ENCODE measurements around the gene ITFG1. TPM values are rescaled to one million over a fixed set of nuclear protein-coding genes. Genes with fewer than 3 reads are reported as not detected.
A peak's percentile ranks its signal among the peaks of the same experiment; 100 is the strongest.

ITFG1 gene
- total RNA-seq, 1 donor from 2014 or later, result 66.3 TPM

- Mint-ChIP-seq H3K27me3 (ENCODE audit: unreplicated experiment) (peaks cover 2% of the 10 kb centered on the region), H3K9me3 (ENCODE audit: unreplicated experiment) (no peaks in the 10 kb centered on the region), H3K4me3 (ENCODE audit: unreplicated experiment) (no peak overlapping the region), H3K4me1 (ENCODE audit: unreplicated experiment) (no peaks in the 10 kb centered on the region), H3K27ac (ENCODE audit: unreplicated experiment) (no peak overlapping the region), H3K36me3 (ENCODE audit: low read depth, unreplicated experiment) (peaks cover 19% of the 10 kb centered on the region)
- no peak for DNase-seq (ENCODE audit: low spot score)
- TF ChIP-seq CTCF (IDR thresholded peaks at IDR 0.05; ENCODE audit: unreplicated experiment), result no peak
Observed at GRCh38 chr16:47230296-47230695, 230.6 kb downstream of the ITFG1 start.

DNA sequence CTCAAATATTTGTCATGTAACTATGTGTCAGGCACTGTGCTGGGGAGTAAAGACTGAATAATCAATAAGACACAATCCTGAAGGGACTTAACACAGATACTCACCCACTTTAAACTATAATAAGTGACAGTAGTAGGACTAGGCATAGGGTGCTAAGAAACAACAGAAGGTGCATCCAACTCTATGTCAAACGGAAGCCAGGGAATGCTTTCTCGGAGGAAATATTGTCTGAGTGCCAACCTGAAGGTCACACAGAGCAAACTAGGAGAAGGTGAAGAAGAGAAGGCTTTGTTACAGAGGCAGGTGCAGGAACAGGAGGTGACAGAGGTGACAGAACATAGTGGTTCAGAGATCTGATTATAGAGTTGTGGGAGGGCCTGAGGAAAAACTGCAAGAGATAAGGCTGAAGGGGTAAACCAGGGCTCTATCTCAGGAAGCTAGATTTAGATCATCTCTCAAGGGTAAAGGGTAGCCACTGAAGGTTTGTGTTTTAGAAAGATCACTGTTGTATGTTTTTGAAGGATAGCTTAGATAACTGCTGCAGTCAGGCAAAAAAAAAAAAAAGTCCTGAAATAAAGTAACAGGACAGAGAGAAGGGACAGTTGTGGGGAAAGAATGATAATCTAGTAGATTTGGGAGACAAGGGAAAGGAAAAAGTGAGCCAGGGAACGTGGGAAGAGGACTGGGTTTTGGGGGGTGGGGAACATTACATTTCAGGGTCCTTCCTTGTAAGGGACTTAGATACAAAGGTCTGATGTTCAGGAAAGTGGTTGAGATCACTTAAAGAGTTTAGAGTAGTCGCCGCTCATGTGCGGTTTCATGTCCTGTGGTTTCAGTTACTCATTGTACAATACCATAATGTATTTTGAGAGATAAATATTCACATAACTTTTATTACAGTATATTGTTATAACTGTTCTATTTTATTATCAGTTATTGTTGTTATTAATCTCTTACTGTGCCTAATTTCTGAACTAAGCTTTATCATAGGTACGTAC lies 231.5 kb downstream of the ITFG1 start:
- Mint-ChIP-seq H3K27ac (ENCODE audit: unreplicated experiment) (peak overlapping the region; percentile 25), H3K27me3 (ENCODE audit: unreplicated experiment) (peaks cover 2% of the 10 kb centered on the region), H3K9me3 (ENCODE audit: unreplicated experiment) (no peaks in the 10 kb centered on the region), H3K4me1 (ENCODE audit: unreplicated experiment) (no peaks in the 10 kb centered on the region), H3K36me3 (ENCODE audit: low read depth, unreplicated experiment) (peaks cover 17% of the 10 kb centered on the region), H3K4me3 (ENCODE audit: unreplicated experiment) (no peak overlapping the region)
- DNase-seq (ENCODE audit: low spot score), result no peak
- TF ChIP-seq CTCF (IDR thresholded peaks at IDR 0.05; ENCODE audit: unreplicated experiment), result no peak

DNA sequence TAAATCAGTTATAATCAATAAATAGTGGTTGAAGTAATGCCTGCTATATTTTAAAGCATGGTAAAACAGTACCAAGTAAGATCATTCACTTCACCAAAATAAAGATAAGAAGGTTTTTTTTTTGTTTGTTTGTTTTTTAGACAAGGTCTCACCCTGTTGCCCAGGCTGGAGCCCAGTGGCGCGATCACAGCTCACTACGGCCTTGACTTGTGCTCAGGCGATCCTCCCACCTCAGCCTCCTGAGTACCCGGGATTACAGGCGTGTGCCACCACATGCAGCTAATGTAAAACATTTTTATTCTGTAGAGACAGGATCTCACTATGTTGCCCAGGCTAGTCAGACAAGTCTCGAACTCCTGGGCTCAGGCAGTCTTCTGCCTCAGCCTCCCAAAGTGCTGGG lies 232.6 kb downstream of the ITFG1 start:
- H3K27ac Mint-ChIP-seq (ENCODE audit: unreplicated experiment), result no peak overlapping the region
- TF ChIP-seq CTCF (IDR thresholded peaks at IDR 0.05; ENCODE audit: unreplicated experiment), result no peak

DNA sequence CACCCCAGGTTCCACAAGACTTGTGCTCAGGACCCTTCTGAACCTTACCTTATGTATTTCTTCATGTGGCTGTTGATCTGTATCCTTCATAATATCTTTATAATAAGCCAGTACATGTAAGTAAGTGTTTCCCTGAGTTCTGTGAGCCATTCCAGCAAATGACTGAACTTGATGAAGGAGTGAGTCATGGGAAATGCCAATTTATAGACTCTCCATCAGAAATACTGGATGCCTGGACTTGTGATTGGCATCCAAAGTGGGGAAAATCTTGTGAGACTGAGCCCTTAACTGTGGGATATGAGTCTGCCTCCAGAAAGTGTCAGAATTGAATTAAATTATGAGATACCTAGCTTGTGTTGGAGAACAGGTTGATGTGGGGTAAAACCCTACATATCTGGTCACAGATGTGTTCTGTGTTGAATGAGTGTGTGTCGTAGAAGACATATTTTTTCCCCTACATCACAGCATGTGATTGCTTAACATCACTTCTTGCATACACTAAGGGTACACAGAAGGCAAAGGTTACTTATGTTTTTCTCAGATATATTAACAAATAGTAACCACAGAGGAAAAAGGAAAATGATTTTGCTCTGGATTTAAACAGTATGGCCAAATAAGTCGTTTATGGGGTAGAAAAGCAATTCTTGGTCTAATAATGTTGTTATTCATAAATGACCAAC lies 247.0 kb downstream of the ITFG1 start:
- no peaks in the 10 kb centered on the region for H3K27me3 Mint-ChIP-seq (ENCODE audit: unreplicated experiment)
- H3K4me1 Mint-ChIP-seq (ENCODE audit: unreplicated experiment), result peaks cover 6% of the 10 kb centered on the region
- H3K9me3 Mint-ChIP-seq (ENCODE audit: unreplicated experiment), result no peaks in the 10 kb centered on the region
- no peak for TF ChIP-seq CTCF (IDR thresholded peaks at IDR 0.05; ENCODE audit: unreplicated experiment)
- H3K27ac Mint-ChIP-seq (ENCODE audit: unreplicated experiment), result no peak overlapping the region
- DNase-seq (ENCODE audit: low spot score), result no peak
- H3K36me3 Mint-ChIP-seq (ENCODE audit: low read depth, unreplicated experiment), result no peaks in the 10 kb centered on the region
- H3K4me3 Mint-ChIP-seq (ENCODE audit: unreplicated experiment), result no peak overlapping the region

More for the DNA sequence above, 232.6 kb downstream of the ITFG1 start:
- Mint-ChIP-seq H3K4me1 (ENCODE audit: unreplicated experiment) (no peaks in the 10 kb centered on the region), H3K9me3 (ENCODE audit: unreplicated experiment) (no peaks in the 10 kb centered on the region), H3K36me3 (ENCODE audit: low read depth, unreplicated experiment) (peaks cover 18% of the 10 kb centered on the region), H3K27me3 (ENCODE audit: unreplicated experiment) (peaks cover 2% of the 10 kb centered on the region), H3K4me3 (ENCODE audit: unreplicated experiment) (no peak overlapping the region)
- DNase-seq (ENCODE audit: low spot score), result no peak
